Endodermal cell (in vitro differentiated cells): ENCODE measurements around the gene FAM216A. TPM values are rescaled to one million over a fixed set of nuclear protein-coding genes. Genes with fewer than 3 reads are reported as not detected.

Experiments
- DNase-seq: peaks from one replicate; pipeline ENCODE4 v3.0.0-alpha.2; 2017
- H3K27ac ChIP-seq: 2 replicates; pipeline ENCODE4 v1.5.1; 2013; ENCODE audit warnings: mild to moderate bottlenecking, low read depth, low read length, moderate library complexity
- H3K27me3 ChIP-seq: 2 replicates; pipeline ENCODE4 v1.6.1; 2013; ENCODE audit warnings: mild to moderate bottlenecking, low read length, moderate library complexity; ENCODE audit not compliant: insufficient read depth, control insufficient read depth, poor library complexity, severe bottlenecking
- H3K36me3 ChIP-seq: 2 replicates; pipeline ENCODE4 v1.7.0; 2013; ENCODE audit warnings: mild to moderate bottlenecking, low read length, moderate library complexity; ENCODE audit not compliant: control insufficient read depth, insufficient read depth
- H3K4me1 ChIP-seq: one replicate; pipeline ENCODE4 v1.7.0; 2013; ENCODE audit warnings: low read length; ENCODE audit not compliant: control insufficient read depth, insufficient read depth
- H3K4me3 ChIP-seq: 2 replicates; pipeline ENCODE4 v1.5.1; 2013; ENCODE audit warnings: mild to moderate bottlenecking, low read length, moderate library complexity
- H3K9ac ChIP-seq: 2 replicates; pipeline ENCODE4 v1.6.1; 2013; ENCODE audit warnings: mild to moderate bottlenecking, low read length, moderate library complexity; ENCODE audit not compliant: poor library complexity, severe bottlenecking; ENCODE audit errors: extremely low read depth
- H3K9me3 ChIP-seq: 2 replicates; pipeline ENCODE4 v1.6.1; 2013; ENCODE audit warnings: mild to moderate bottlenecking, low read length, moderate library complexity; ENCODE audit not compliant: control insufficient read depth
- H3K27ac Mint-ChIP-seq: 2 replicates; pipeline ENCODE4 v1.8.0; 2020; ENCODE audit warnings: mixed read lengths
- H3K27me3 Mint-ChIP-seq: 2 replicates; pipeline ENCODE4 v1.8.0; 2021; ENCODE audit warnings: mild to moderate bottlenecking, mixed read lengths; ENCODE audit not compliant: insufficient read depth
- H3K36me3 Mint-ChIP-seq: 2 replicates; pipeline ENCODE4 v1.8.0; 2020; ENCODE audit warnings: low read depth, mixed read lengths
- H3K4me1 Mint-ChIP-seq: 2 replicates; pipeline ENCODE4 v1.8.0; 2020; ENCODE audit warnings: mixed read lengths
- H3K4me3 Mint-ChIP-seq: 2 replicates; pipeline ENCODE4 v1.8.0; 2020; ENCODE audit warnings: mild to moderate bottlenecking, moderate library complexity, mixed read lengths
- H3K9me3 Mint-ChIP-seq: 2 replicates; pipeline ENCODE4 v1.8.0; 2020; ENCODE audit warnings: mild to moderate bottlenecking, mixed read lengths
- CTCF ChIP-seq: fragments of 200-600 bp; sonication (generic); conservative IDR thresholded peaks from 2 replicates; pipeline ENCODE4 v1.5.0; 2021; ENCODE audit warnings: antibody characterized with exemption, mild to moderate bottlenecking
- WGBS, 2 experiments: methylation state at CpG; one replicate each; pipeline versions ENCODE4 v1.1.5 to v1.1.7; 2013; ENCODE audit warnings: missing lambda C conversion rate in 2 of 2, mixed read lengths in 1 of 2; ENCODE audit not compliant: insufficient coverage in 1 of 2, insufficient read length in 1 of 2; 5-methylcytosine and 5-hydroxymethylcytosine counted together
- total RNA-seq, 2 donors: library from RNA; stranded (reverse); fragmentation: NEBNext Ultra II Directional in 1 of 2; extraction: Animal tissue kit (Norgen Biotek cat#: 25700) in 1 of 2; gene quantifications; 2 replicates in 1 of 2; 3 replicates in 1 of 2; pipeline ENCODE4 v1.2.1, GENCODE V29; 2021

The FAM216A gene
- total RNA-seq, 2 donors from 2014 or later, result 5.5 to 7.2 TPM

- Histone ChIP-seq H3K36me3 (peaks cover 26% of the 10 kb centered on the region), H3K9me3 (no peaks in the 10 kb centered on the region), H3K9ac (no peak overlapping the region), H3K4me3 (peak overlapping the region; percentile 73), H3K4me1 (no peaks in the 10 kb centered on the region), H3K27me3 (no peaks in the 10 kb centered on the region), H3K27ac (no peak overlapping the region)
- DNase-seq, result no peak
- peaks cover 29% of the 10 kb centered on the region for H3K36me3 Mint-ChIP-seq
- TF ChIP-seq CTCF, result no peak
- H3K4me3 Mint-ChIP-seq, result peak overlapping the region; percentile 81
- H3K27ac Mint-ChIP-seq, result no peak overlapping the region
- no peaks in the 10 kb centered on the region for H3K9me3 Mint-ChIP-seq
- no peaks in the 10 kb centered on the region for H3K4me1 Mint-ChIP-seq
- 94 to 95% methylated on average over 4 to 9 of the region's 12 CpGs for WGBS, 2 experiments
- no peaks in the 10 kb centered on the region for H3K27me3 Mint-ChIP-seq
Observed at GRCh38 chr12:110431957-110432587, 36.6 kb upstream of the FAM216A start.

GRCh38 chr12:110436231-110436630 lies 32.4 kb upstream of the FAM216A start:
- no peak overlapping the region for H3K9ac ChIP-seq
- H3K36me3 Mint-ChIP-seq, result peaks cover 58% of the 10 kb centered on the region
- no peak overlapping the region for H3K27ac ChIP-seq
- H3K4me1 ChIP-seq, result no peaks in the 10 kb centered on the region
- H3K27ac Mint-ChIP-seq, result no peak overlapping the region
- H3K27me3 ChIP-seq, result no peaks in the 10 kb centered on the region
- H3K4me1 Mint-ChIP-seq, result no peaks in the 10 kb centered on the region
- no peaks in the 10 kb centered on the region for H3K9me3 ChIP-seq
- DNase-seq, result no peak
- H3K36me3 ChIP-seq, result peaks cover 56% of the 10 kb centered on the region
- no peak for TF ChIP-seq CTCF
- no peak overlapping the region for H3K4me3 ChIP-seq
- no peaks in the 10 kb centered on the region for H3K9me3 Mint-ChIP-seq
- H3K27me3 Mint-ChIP-seq, result no peaks in the 10 kb centered on the region
- no peak overlapping the region for H3K4me3 Mint-ChIP-seq
- 92% methylated on average over 2 of the region's 2 CpGs; no CpG with 5 or more reads in 1 of the 2 experiments for WGBS, 2 experiments

- H3K27me3 ChIP-seq, result no peaks in the 10 kb centered on the region
- H3K36me3 ChIP-seq, result peaks cover 76% of the 10 kb centered on the region
- Mint-ChIP-seq H3K27me3 (no peaks in the 10 kb centered on the region), H3K27ac (no peak overlapping the region), H3K4me1 (peaks cover 5% of the 10 kb centered on the region), H3K4me3 (no peak overlapping the region), H3K9me3 (no peaks in the 10 kb centered on the region), H3K36me3 (peaks cover 50% of the 10 kb centered on the region)
- DNase-seq, result no peak
- H3K9ac ChIP-seq, result no peak overlapping the region
- no peaks in the 10 kb centered on the region for H3K4me1 ChIP-seq
- no peak overlapping the region for H3K4me3 ChIP-seq
- 94 to 100% methylated on average over 3 of the region's 3 CpGs for WGBS, 2 experiments
- TF ChIP-seq CTCF, result no peak
- no peak overlapping the region for H3K27ac ChIP-seq
- H3K9me3 ChIP-seq, result no peaks in the 10 kb centered on the region
Observed at GRCh38 chr12:110444455-110444854, 24.2 kb upstream of the FAM216A start.
